Right hindlimb (tissue), 1 donor: Measurements from ENCODE around the gene LILRA2.
"Not testable (repeated sequence)": the region's sequence is repeated elsewhere in the genome, so short reads cannot be mapped to it uniquely, and the experiment has no call there.

Experiments
- DNase-seq: peaks from one replicate; pipeline ENCODE4 v3.0.0-alpha.2; 2018

The LILRA2 gene

DNA sequence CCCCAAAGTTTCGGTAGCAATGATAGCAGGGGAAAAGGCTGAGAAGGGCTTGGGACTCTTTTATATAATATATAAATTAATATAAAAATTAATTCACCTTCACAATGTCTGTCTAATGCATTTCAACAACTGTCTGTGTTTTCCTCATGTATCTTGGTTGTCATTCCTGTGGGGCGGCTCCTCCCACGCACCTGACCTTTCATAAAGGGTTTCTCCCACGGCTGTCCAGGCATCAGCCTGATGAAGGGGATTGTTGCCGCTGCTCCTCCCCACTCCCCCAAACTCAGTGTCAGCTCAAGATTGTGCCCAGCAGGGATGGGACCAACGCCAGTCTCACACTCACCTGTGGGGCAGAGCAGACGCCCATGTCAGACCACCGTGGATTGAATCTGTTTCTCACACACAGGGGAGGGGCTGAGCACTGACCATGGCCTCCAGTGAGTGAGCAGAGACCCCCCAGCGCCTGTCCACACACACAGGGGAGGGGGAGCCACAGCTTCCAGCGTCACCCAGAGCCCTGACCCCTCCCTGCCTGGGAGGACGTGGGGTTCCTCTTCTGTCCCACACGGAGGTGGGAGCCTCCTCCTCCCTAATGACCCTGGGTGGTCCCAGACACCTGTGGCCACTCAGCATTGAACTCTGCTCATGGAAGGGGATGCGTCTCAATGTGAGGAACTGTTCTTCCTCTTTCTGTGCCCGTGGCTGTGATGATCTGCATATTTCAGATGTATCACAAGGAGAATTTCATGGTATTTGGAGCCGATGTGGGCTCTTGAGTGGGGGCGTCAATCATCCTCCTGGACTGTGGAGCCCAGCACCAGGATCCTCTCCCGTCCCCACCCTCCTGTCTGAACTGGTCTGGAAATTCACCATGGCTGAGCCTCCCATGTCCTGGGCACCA, 1.6 kb upstream of the LILRA2 start:
- DNase-seq: not testable (repeated sequence)

GRCh38 chr19:54572696-54573311, 786 bp upstream of the LILRA2 start:
- no peak for DNase-seq

DNA sequence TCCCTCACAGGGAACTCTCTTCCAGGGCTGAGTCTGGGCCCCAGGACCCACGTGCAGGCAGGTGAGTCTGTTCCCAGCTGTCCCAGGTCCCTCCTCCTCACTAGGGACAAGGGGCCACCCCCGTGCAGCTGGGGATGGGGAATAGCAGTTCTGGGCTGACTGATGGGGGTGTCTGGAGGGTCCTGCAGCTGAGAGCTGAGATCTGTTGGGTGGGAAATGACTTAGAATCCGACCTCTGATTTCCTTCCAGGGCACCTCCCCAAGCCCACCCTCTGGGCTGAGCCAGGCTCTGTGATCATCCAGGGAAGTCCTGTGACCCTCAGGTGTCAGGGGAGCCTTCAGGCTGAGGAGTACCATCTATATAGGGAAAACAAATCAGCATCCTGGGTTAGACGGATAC, 461 bp downstream of the LILRA2 start:
- DNase-seq: no peak

DNA sequence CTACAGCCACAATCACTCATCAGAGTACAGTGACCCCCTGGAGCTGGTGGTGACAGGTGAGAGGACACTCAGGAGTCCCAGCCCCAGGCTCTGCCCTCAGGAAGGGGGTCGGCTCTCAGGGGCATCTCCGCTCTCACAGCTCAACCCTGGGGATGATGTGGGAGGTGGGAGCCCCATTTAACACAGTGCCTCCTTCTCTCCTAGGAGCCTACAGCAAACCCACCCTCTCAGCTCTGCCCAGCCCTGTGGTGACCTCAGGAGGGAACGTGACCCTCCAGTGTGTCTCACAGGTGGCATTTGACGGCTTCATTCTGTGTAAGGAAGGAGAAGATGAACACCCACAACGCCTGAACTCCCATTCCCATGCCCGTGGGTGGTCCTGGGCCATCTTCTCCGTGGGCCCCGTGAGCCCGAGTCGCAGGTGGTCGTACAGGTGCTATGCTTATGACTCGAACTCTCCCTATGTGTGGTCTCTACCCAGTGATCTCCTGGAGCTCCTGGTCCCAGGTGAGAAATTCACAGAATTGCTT, 1.0 kb downstream of the LILRA2 start:
- DNase-seq: no peak

DNA sequence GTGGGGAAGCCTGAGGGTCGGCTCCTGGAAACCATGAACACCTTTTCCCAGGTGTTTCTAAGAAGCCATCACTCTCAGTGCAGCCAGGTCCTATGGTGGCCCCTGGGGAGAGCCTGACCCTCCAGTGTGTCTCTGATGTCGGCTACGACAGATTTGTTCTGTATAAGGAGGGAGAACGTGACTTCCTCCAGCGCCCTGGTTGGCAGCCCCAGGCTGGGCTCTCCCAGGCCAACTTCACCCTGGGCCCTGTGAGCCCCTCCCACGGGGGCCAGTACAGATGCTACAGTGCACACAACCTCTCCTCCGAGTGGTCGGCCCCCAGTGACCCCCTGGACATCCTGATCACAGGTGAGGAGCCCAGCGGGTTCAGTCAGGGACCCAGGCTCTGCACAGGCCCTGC, 1.6 kb downstream of the LILRA2 start:
- not testable (repeated sequence) for DNase-seq

DNA sequence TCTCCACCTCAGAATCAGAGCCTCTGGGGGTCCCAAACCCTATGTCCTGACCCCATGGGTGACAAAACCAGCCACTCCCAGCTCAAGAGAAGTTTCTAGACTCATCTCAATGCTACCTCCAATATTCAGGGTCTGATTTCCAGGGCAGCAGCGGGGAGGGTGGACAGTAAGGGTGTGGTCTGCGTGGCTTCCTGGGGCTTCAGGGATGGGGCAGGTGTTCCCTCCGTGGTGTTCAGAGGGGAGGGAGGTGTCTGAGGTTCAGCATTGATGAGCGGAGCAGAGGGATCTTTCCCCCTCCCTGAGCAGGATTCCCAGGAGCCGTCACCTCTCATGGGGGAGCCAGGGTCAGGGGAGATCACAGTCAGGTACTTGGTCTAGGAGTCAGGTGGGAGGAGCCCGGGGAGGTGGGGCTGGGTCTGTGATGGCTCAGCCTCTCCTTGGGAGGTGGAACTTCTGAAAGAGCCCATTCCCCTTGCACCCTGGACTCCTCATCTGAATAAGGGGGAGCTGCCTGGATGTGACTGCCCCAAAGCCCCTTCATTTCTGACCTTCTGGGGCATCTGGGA, 2.9 kb downstream of the LILRA2 start:
- no peak for DNase-seq

DNA sequence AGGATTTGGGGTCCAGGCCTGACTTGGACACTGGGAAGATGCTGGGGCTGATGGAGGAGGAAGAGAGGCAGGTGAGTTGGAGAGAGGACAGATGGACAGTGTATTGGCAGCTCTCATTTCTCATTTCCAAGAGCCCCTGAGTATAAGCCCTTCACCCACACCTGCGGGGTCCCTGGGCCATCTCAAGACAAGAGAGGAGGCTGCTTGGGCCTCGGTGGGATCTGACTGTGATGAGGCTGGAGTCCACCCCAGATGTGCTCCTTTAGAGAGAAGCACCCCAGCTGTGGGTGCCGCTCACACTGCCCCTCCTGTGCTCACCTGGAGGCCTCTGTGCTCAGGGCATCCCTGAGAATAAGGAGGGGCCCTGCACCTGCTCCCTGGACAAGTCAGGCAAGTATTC, 3.7 kb downstream of the LILRA2 start:
- no peak for DNase-seq

- not testable (repeated sequence) for DNase-seq
These were observed 4.7 kb downstream of the LILRA2 start for GRCh38 chr19:54578268-54578667.

- DNase-seq: no peak
These were observed 12.8 kb downstream of the LILRA2 start for GRCh38 chr19:54586397-54586796.

- no peak for DNase-seq
These were observed 13.4 kb downstream of the LILRA2 start for GRCh38 chr19:54587026-54587425.

DNA sequence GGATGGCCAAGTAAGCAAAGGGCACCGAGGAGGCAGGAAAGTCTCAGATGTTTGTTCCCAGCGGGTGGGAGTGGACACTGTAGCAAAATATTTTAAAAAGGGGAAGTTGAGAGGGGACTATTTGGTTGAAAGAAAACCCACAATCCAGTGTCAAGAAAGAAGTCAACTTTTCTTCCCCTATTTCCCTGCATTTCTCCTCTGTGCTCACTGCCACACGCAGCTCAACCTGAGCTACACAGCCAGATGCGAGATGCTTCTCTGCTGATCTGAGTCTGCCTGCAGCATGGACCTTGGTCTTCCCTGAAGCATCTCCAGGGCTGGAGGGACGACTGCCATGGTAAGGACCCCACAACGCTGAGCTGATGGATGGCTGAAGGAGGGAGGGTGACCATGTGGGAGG, 19.9 kb downstream of the LILRA2 start, which contains the start of gene LILRA1:
LILRA1 (plus strand) TSS at position 188 of the 400 bp plus-strand sequence. CDS start 613 bp downstream, outside the sequence.
- not testable (repeated sequence) for DNase-seq

- DNase-seq: not testable (repeated sequence)
These were observed 20.5 kb downstream of the LILRA2 start for GRCh38 chr19:54593931-54594626.

DNA sequence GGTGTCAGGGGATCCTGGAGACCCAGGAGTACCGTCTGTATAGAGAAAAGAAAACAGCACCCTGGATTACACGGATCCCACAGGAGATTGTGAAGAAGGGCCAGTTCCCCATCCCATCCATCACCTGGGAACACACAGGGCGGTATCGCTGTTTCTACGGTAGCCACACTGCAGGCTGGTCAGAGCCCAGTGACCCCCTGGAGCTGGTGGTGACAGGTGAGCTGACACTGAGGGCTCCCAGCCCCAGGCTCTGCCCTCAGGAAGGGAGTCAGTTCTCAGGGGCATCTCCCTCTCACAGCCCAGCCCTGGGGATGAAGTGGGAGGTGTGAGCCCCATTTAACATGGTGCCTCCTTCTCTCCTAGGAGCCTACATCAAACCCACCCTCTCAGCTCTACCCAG, 21.1 kb downstream of the LILRA2 start:
- no peak for DNase-seq

- not testable (repeated sequence) for DNase-seq
These were observed 22.3 kb downstream of the LILRA2 start for GRCh38 chr19:54595680-54596436.

- no peak for DNase-seq
These were observed 26.6 kb downstream of the LILRA2 start for GRCh38 chr19:54600212-54600611.

DNA sequence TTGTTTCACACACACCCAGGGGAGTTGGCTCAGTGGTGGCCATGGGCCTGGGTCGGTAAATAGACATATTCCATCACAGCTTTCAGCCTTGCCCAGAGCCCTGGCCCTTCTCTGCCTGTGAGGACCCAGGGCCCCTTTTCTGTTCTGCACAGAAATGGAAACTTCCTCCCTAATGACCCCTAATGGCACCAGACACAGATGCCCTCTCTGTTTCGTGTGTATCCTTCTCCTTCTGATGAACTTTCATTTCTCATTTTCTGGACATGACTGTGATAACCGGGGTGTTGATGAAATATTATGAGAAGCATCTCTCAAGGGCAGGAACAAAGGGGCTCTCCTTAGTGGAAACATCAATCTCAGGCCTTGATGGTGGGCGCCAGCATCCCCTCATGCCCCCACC, 32.6 kb downstream of the LILRA2 start:
- DNase-seq: no peak

DNA sequence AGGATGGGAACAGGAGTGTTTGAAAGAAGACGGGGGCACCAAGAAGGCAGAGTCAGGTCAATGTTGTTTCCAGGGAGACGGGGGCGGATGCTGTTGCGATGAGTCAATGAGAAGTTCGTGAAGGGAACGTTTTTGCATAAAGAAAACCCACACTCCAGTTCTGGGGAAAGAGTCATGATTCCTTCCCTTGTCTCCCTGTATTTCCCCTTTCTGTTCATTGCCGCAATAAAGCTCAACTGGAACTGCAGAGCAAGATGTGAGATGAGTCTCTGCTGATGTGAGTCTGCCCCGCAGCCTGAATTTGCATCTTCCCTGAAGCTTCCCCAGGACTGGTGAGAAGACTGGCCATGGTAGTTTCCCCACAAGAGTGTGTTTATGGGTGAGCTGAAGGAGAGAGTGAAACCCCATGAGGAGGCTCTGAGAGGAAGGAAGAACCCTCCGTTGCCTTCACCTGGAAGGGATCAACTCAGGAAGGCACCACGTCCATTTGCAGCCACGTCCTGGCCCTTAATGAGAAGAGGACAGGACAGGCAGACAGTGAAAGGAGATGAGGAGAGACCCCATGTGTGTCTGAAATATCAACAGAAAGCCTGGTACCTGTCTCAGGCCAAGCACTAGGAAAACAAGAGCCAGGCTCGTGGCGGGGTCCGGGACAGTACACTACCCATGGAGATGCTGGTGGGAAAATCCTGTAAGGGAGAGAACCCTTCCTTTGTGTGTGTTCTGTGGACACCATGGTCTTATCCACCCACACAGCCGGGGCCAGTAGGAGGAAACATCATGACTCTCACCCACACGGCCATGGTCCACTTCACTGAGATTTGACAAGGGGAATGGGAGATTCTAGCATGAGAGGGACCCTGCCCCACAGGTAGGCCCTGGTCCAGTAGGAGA, 33.5 kb downstream of the LILRA2 start:
- DNase-seq: no peak

- DNase-seq: no peak
These were observed 34.2 kb downstream of the LILRA2 start for GRCh38 chr19:54607785-54608150.

- no peak for DNase-seq
These were observed 34.6 kb downstream of the LILRA2 start for GRCh38 chr19:54608205-54608604.

DNA sequence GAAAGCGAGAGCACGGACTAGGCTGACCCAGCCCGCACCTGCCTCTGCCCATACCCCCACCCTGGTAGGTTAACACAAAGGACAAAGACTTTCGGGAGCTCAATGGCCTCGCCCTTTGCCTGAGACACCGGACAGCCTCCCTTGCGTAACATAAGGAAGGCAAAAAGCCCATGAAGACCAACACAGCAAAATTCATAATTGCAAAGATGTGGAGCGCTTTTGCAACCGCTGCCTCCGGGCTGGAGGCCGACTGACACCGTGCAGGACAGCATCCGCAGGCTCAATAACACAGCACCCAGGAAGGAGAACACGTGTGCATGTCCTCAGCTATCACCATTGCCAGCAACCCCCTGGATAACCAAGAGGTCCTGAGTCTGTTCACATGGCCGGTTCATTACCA, 35.2 kb downstream of the LILRA2 start:
- DNase-seq: no peak

DNA sequence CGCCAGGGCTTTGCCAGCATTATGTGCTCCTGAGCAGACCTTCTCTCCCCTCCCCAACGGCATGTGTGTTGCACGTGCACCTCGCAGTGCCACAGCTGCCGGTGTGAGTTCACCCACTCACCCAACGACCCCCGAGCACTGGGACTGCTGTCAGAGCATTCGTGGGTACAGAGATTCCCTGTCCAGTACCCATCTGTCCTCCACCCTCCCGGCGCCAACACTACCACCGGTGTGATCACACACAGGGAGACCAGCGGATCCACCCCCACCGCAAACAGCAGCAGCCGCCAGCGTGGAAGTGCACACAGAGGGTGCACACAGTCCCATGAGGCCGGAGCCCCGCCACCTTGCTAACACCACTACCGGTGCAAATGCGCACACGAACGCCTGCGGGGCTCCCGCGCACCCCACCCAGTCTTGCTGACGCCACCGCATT, 35.8 kb downstream of the LILRA2 start:
- no peak for DNase-seq
